ENCODE data around the gene PLOD2.

Gene PLOD2

DNA sequence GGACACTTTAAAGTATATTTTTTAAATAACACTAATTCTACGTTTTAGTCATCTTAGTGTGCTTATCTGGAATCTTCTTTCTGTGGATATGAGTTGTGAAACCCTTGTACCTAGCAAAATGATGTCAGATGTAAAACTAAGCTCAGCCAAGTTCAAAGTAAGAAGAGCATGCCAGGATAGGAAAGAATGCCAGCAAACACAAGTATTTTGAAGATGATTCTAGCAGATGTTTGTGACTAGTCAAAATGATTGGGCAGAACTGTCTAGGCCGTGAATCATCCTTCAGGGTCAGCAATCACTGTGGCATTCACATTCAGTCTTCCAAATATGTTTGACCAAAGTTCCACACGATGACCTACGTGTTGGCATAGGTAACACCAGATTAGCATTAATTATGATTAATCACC lies 5.4 kb upstream of the PLOD2 start:
- DNase-seq (ENCODE audit: low read depth in 2 of 2, low spot score in 1 of 2) = no peak

- DNase-seq (ENCODE audit: low read depth in 2 of 2, low spot score in 1 of 2) = no peak
These were observed 4.9 kb upstream of the PLOD2 start for GRCh38 chr3:146165877-146166276.

GRCh38 chr3:146164971-146165769 lies 4.2 kb upstream of the PLOD2 start:
- no peak for DNase-seq (ENCODE audit: low read depth in 2 of 2, low spot score in 1 of 2)

- DNase-seq (ENCODE audit: low read depth in 2 of 2, low spot score in 1 of 2) = no peak
These were observed 3.5 kb upstream of the PLOD2 start for GRCh38 chr3:146164506-146164905.

GRCh38 chr3:146164071-146164470 lies 3.1 kb upstream of the PLOD2 start:
- no peak for DNase-seq (ENCODE audit: low read depth in 2 of 2, low spot score in 1 of 2)

GRCh38 chr3:146163584-146163983 lies 2.6 kb upstream of the PLOD2 start:
- DNase-seq (ENCODE audit: low read depth in 2 of 2, low spot score in 1 of 2) = no peak

DNA sequence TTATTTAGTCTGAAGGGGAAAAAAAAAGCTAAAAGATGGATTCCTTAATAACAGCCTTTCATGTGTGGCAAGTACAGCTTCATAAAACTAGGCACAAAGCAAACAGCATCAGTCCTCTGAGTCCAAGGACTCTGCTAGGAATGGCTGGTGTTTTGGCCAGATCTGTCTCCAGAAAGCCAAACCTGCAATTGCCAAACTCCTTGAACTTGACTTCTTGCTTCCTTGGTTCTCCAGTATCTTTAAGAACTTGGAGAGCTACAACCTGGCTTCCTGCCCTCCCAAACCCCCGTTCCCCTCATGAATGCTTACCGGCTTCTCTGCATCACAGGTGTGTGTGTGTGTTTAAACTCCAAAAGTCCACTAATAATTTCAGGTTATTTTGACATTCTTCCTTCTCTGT lies 1.6 kb upstream of the PLOD2 start:
- DNase-seq (ENCODE audit: low read depth in 2 of 2, low spot score in 1 of 2) = no peak

- no peak for DNase-seq (ENCODE audit: low read depth in 2 of 2, low spot score in 1 of 2)
These were observed 649 bp upstream of the PLOD2 start for GRCh38 chr3:146161663-146162002.

GRCh38 chr3:146160321-146160963 lies 542 bp downstream of the PLOD2 start:
- no peak for DNase-seq (ENCODE audit: low read depth in 2 of 2, low spot score in 1 of 2)

DNA sequence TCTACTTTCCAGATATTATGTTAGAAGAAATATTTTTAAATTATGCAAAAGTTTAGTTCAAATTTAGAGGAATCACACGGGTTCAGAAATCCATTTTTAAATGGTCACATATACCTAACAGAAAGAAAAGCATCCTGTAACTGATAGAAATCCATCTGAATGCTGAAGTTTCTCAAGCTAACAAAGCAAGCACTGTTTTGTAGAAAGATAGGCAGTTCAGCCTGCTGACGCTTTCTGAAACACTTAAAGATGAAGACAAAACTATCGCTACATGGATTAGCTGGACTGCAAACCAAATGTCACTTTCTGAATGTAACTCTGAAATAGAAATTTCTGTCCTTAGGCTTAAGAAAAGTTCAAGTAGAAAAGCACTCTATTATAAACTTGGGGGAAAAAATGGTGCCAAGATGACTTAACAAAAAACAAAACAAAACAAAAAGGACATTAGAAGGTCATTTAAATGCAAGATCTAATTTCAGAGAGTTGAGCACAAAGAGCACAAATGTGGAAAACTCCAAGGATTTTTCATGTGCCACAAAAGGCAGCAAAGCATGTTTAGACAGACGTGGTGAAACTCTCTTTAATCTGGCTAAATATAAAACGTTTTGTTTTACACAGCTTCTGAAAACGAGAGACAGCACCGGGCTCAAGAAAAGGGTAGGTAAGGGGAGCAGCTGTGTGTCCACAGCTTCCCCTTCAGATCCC lies 1.2 kb downstream of the PLOD2 start:
- DNase-seq (ENCODE audit: low read depth in 2 of 2, low spot score in 1 of 2) = no peak

DNA sequence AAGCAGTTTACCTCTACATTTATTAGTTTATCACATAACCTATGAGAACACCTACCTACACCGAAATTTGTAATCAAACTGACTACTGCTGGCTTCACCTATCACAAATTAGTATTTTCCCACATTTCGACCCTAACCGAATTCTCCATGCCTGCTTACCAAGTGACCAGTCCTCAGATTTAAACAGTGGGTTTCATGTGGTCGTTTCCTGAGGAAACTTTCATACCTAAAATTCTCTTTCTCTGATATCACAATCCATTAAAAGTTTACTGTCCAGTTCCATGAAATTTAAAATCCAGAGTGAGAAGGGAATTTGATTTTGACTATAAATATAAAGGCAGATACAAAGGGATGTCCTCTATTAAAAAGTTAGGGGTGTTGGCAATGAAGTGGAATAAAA lies 1.9 kb downstream of the PLOD2 start:
- no peak for DNase-seq (ENCODE audit: low read depth in 2 of 2, low spot score in 1 of 2)

GRCh38 chr3:146157325-146158060 lies 3.5 kb downstream of the PLOD2 start:
- DNase-seq (ENCODE audit: low read depth in 2 of 2, low spot score in 1 of 2) = no peak

DNA sequence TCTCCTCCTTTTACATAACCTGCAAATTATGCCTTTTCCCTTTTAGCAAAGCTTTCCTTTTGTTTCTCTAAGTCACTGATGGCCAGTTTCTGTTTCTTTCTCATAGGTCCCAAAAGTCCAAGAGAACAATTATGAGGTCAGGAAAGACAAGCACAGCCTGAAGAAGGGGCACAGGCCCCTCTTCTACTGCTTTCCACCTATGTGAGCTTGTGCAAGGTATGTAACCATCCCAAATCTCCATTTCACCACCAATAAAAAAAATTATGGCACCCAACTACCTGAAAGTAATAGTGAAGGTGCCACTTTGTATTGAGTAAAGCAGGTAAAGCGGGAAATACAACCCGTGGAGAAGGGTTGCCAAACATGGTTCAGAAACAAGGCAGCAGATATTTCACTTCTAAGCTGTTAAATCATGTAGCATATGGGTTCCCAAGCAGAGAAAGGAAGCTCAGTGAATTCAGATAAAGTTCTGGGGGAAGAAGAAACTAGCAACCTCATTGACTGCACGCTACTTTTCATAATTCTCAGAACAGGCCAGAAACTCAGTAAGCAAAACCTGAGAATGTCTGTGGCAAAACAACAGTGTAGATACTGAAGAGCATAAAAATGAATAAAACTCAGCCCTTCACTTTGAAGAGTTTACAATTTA lies 4.2 kb downstream of the PLOD2 start:
- DNase-seq (ENCODE audit: low read depth in 2 of 2, low spot score in 1 of 2) = no peak

DNA sequence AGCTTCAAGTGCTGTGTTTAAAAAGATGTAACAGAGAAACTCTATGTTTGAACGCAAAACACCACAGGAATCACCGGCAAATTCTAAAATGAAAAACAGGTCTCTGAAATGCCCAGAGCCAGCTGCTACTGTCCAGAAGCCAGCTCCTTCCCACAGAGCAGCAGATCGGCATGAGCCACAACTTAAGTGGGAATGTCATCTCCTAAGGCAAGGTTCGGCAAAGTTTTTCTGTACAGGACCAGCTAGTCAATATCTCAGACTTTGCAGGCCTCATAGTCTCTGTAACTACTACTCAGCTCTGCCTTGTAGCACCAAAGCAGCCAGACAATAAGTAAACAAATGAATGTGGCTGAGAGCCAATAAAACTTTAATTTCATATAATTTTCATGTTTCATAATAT lies 4.9 kb downstream of the PLOD2 start:
- no peak for DNase-seq (ENCODE audit: low read depth in 2 of 2, low spot score in 1 of 2)

- DNase-seq (ENCODE audit: low read depth in 2 of 2, low spot score in 1 of 2) = no peak
These were observed 6.0 kb downstream of the PLOD2 start for GRCh38 chr3:146154995-146155394.

GRCh38 chr3:146154316-146154715 lies 6.7 kb downstream of the PLOD2 start:
- no peak for DNase-seq (ENCODE audit: low read depth in 2 of 2, low spot score in 1 of 2)

DNA sequence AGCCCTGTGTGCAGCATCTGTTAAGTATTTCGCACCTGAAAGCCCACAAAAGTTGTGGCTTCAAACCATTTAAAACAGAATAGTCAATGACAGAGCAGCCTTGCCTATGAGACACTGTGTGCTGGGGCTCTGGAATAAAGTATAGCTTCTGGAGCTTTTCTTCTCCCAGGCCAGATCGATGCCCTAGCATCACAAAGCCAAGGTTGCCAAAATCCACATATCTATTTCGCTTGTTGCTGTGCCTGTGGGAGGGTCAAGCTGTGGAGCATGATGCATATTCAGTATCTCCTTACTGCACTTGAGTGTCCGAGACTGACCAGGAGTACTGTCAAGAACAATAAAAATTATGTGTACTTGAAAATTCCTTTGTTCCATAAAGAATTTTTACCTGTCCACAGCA lies 7.6 kb downstream of the PLOD2 start:
- no peak for DNase-seq (ENCODE audit: low read depth in 2 of 2, low spot score in 1 of 2)

DNA sequence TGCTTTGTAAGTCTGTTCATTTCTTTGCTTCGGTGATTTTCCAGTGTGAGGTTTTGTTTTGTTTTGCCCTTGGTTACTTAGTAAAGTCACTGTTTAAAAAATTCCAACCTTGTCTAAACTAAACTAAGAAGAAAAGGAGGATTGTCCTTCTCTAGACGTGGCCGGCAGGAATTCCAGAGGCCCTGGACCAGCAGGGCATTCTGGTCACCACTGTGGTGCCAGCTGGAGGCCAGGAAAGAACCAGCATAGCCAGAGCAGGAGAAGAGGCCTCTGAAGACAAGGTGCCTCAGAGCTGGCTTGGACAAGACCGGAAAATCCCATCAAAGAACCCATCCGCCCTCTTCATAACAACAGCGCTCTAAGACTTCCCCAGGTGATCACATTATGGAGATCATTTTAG lies 8.2 kb downstream of the PLOD2 start:
- no peak for DNase-seq (ENCODE audit: low read depth in 2 of 2, low spot score in 1 of 2)

- DNase-seq (ENCODE audit: low read depth in 2 of 2, low spot score in 1 of 2) = no peak
These were observed 12.5 kb downstream of the PLOD2 start for GRCh38 chr3:146148468-146148931.

DNA sequence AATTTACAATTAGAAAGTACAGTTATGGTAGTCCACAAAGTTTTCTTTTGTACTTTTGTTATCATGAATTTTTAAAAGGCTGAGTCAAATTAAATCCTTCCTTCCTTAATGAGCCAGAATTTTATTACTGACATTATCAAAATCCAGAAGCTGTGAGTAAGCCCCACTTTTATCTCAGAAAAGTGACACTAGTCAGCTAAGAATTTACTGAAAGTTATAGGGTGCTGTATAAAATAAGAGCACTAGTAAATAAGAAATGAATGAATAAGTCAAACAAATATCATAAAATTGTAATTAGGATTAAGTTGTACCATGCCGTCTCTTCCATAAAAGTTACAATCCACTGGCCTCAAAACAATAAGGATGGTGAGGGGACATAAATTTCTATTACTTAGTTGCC lies 15.3 kb downstream of the PLOD2 start:
- DNase-seq (ENCODE audit: low read depth in 2 of 2, low spot score in 1 of 2) = no peak

- no peak for DNase-seq (ENCODE audit: low read depth in 2 of 2, low spot score in 1 of 2)
These were observed 18.2 kb downstream of the PLOD2 start for GRCh38 chr3:146142757-146143156.
